NCI-H1694 treated with DMSO at 0.1 percent for 48 hours (cell line): ENCODE measurements around the gene KRTAP6-2.

Experiments used
- DNase-seq: peaks from one replicate; lab custom pipeline; 2025; lab: John Stamatoyannopoulos, UW

Gene KRTAP6-2

GRCh38 chr21:30598802-30599201 is at the start of gene KRTAP6-2:
KRTAP6-2 (minus strand) TSS chr21:30598902; CDS start chr21:30598874, 28 bp downstream.
- DNase-seq, result no peak

- no peak for DNase-seq
These were observed 48.3 kb upstream of the KRTAP6-2 start for GRCh38 chr21:30646904-30647414.

GRCh38 chr21:30642564-30642963 is 43.9 kb upstream of the KRTAP6-2 start, which contains the start of gene KRTAP20-3:
KRTAP20-3 (plus strand) TSS chr21:30642864.
- no peak for DNase-seq

- DNase-seq, result no peak
These were observed 40.0 kb upstream of the KRTAP6-2 start for GRCh38 chr21:30638686-30639085.

- no peak for DNase-seq
These were observed 36.2 kb upstream of the KRTAP6-2 start, which contains the start of gene KRTAP20-2 for GRCh38 chr21:30634906-30635305. KRTAP20-2 (plus strand) TSS chr21:30635206; CDS start chr21:30635264, 58 bp downstream.

- no peak for DNase-seq
These were observed 30.5 kb upstream of the KRTAP6-2 start for GRCh38 chr21:30629200-30629599.

GRCh38 chr21:30628109-30628508 is 29.4 kb upstream of the KRTAP6-2 start:
- no peak for DNase-seq

- DNase-seq, result no peak
These were observed 26.9 kb upstream of the KRTAP6-2 start for GRCh38 chr21:30625449-30626165.

GRCh38 chr21:30623362-30623761 is 24.7 kb upstream of the KRTAP6-2 start:
- DNase-seq, result no peak

GRCh38 chr21:30620522-30620921 is 21.8 kb upstream of the KRTAP6-2 start, which contains the start of gene KRTAP20-4:
KRTAP20-4 (plus strand) TSS chr21:30620627.
- no peak for DNase-seq

GRCh38 chr21:30620080-30620479 is 21.4 kb upstream of the KRTAP6-2 start:
- no peak for DNase-seq

GRCh38 chr21:30616125-30616524 is 17.4 kb upstream of the KRTAP6-2 start, which contains the start of gene KRTAP20-1:
KRTAP20-1 (plus strand) TSS chr21:30616425; CDS start chr21:30616455, 30 bp downstream.
- DNase-seq, result no peak

GRCh38 chr21:30615199-30615598 is 16.5 kb upstream of the KRTAP6-2 start:
- no peak for DNase-seq

- DNase-seq, result no peak
These were observed 15.1 kb upstream of the KRTAP6-2 start, which contains the start of gene KRTAP6-1 for GRCh38 chr21:30613836-30614235. KRTAP6-1 (minus strand) TSS chr21:30613930; CDS start chr21:30613904, 26 bp downstream.

- DNase-seq, result no peak
These were observed 13.4 kb upstream of the KRTAP6-2 start for GRCh38 chr21:30612132-30612531.

- DNase-seq, result no peak
These were observed 7.3 kb upstream of the KRTAP6-2 start for GRCh38 chr21:30605968-30606367.

- DNase-seq, result no peak
These were observed 2.1 kb upstream of the KRTAP6-2 start, which contains the start of gene KRTAP22-1 for GRCh38 chr21:30600787-30601186. KRTAP22-1 (plus strand) TSS chr21:30601087.

- DNase-seq, result no peak
These were observed 6.6 kb downstream of the KRTAP6-2 start, which contains the start of gene KRTAP6-3 for GRCh38 chr21:30592140-30592539. KRTAP6-3 (plus strand) TSS chr21:30592440; CDS start chr21:30592446, 6 bp downstream.

GRCh38 chr21:30590297-30590696 is 8.4 kb downstream of the KRTAP6-2 start, which contains the start of gene KRTAP22-2:
KRTAP22-2 (minus strand) TSS chr21:30590397.
- no peak for DNase-seq

- DNase-seq, result no peak
These were observed 15.8 kb downstream of the KRTAP6-2 start for GRCh38 chr21:30582870-30583269.

- DNase-seq, result no peak
These were observed 18.6 kb downstream of the KRTAP6-2 start for GRCh38 chr21:30580132-30580531.

- no peak for DNase-seq
These were observed 19.4 kb downstream of the KRTAP6-2 start for GRCh38 chr21:30579346-30579745.

- DNase-seq, result no peak
These were observed 20.9 kb downstream of the KRTAP6-2 start for GRCh38 chr21:30577766-30578165.
